ENCODE data around the gene SCARF1. TPM values are rescaled to one million over a fixed set of nuclear protein-coding genes. Genes with fewer than 3 reads are reported as not detected.

Gene SCARF1
- total RNA-seq, 3 donors from 2014 or later (not counting 1 experiment from before 2014, with no cell fraction given) = 0.59 to 3.1 (median 1.0) TPM

GRCh38 chr17:1644493-1645206 lies 882 bp downstream of the SCARF1 start:
- H3K4me3 Mint-ChIP-seq = peak overlapping the region; percentile 86
- intact Hi-C loops (cut with micrococcal nuclease) = no loop called here
- Histone ChIP-seq H3K36me3 (ENCODE audit: control insufficient read depth, insufficient read depth, low read length) (no peaks in the 10 kb centered on the region), H3K27ac (ENCODE audit: low read length) (peak overlapping the region; percentile 29), H3K27me3 (ENCODE audit: control insufficient read depth, insufficient read depth, low read length) (no peaks in the 10 kb centered on the region), H3K9me3 (ENCODE audit: control insufficient read depth, insufficient read depth, low read length) (no peaks in the 10 kb centered on the region), H3K4me3 (ENCODE audit: low read length) (no peak overlapping the region), H3K4me1 (ENCODE audit: control insufficient read depth, insufficient read depth, low read length) (peaks cover 41% of the 10 kb centered on the region)
- H3K9me3 Mint-ChIP-seq = no peaks in the 10 kb centered on the region
- TF ChIP-seq CTCF (IDR thresholded peaks at IDR 0.05) = no peak
- 31% methylated on average over 15 of the region's 15 CpGs for WGBS (ENCODE audit: insufficient coverage)
- no peaks in the 10 kb centered on the region for H3K36me3 Mint-ChIP-seq
- no peaks in the 10 kb centered on the region for H3K27me3 Mint-ChIP-seq (ENCODE audit: low read depth in 2 of 2)
- peaks cover 0 to 13% of the 10 kb centered on the region in 2 donors for H3K4me1 Mint-ChIP-seq
- DNase-seq (peak in 1 of 2 donors; percentile 56), ATAC-seq (peak in 1 of 3 donors; percentile 11)
- peak overlapping the region in 1 of 2 donors; percentile 82 for H3K27ac Mint-ChIP-seq

GRCh38 chr17:1643999-1644492 lies 1.5 kb downstream of the SCARF1 start:
- Mint-ChIP-seq H3K36me3 (no peaks in the 10 kb centered on the region), H3K27me3 (ENCODE audit: low read depth in 2 of 2) (no peaks in the 10 kb centered on the region), H3K4me1 (peaks cover 0 to 13% of the 10 kb centered on the region in 2 donors), H3K4me3 (peak overlapping the region; percentile 86), H3K9me3 (no peaks in the 10 kb centered on the region), H3K27ac (peak overlapping the region in 1 of 2 donors; percentile 82)
- Histone ChIP-seq H3K4me3 (ENCODE audit: low read length) (no peak overlapping the region), H3K27me3 (ENCODE audit: control insufficient read depth, insufficient read depth, low read length) (no peaks in the 10 kb centered on the region), H3K9me3 (ENCODE audit: control insufficient read depth, insufficient read depth, low read length) (no peaks in the 10 kb centered on the region), H3K36me3 (ENCODE audit: control insufficient read depth, insufficient read depth, low read length) (no peaks in the 10 kb centered on the region), H3K4me1 (ENCODE audit: control insufficient read depth, insufficient read depth, low read length) (peaks cover 39% of the 10 kb centered on the region), H3K27ac (ENCODE audit: low read length) (peak overlapping the region; percentile 29)
- WGBS (ENCODE audit: insufficient coverage) = 24% methylated on average over 13 of the region's 13 CpGs
- DNase-seq (no peak), ATAC-seq (no peak)
- intact Hi-C loops (cut with micrococcal nuclease) = no loop called here
- no peak for TF ChIP-seq CTCF (IDR thresholded peaks at IDR 0.05)

GRCh38 chr17:1643293-1643998 lies 2.1 kb downstream of the SCARF1 start:
- Histone ChIP-seq H3K4me3 (ENCODE audit: low read length) (no peak overlapping the region), H3K9me3 (ENCODE audit: control insufficient read depth, insufficient read depth, low read length) (no peaks in the 10 kb centered on the region), H3K36me3 (ENCODE audit: control insufficient read depth, insufficient read depth, low read length) (no peaks in the 10 kb centered on the region), H3K4me1 (ENCODE audit: control insufficient read depth, insufficient read depth, low read length) (peaks cover 37% of the 10 kb centered on the region), H3K27me3 (ENCODE audit: control insufficient read depth, insufficient read depth, low read length) (no peaks in the 10 kb centered on the region), H3K27ac (ENCODE audit: low read length) (no peak overlapping the region)
- Mint-ChIP-seq H3K9me3 (no peaks in the 10 kb centered on the region), H3K4me3 (peak overlapping the region; percentile 86), H3K36me3 (no peaks in the 10 kb centered on the region), H3K27me3 (ENCODE audit: low read depth in 2 of 2) (no peaks in the 10 kb centered on the region), H3K4me1 (peaks cover 0 to 11% of the 10 kb centered on the region in 2 donors), H3K27ac (no peak overlapping the region)
- under 1% methylated on average over 90 of the region's 90 CpGs for WGBS (ENCODE audit: insufficient coverage)
- ATAC-seq = peak; percentile 68 to 73 (median 69)
- intact Hi-C loops (cut with micrococcal nuclease) = no loop called here
- peak; percentile 55 to 86 for DNase-seq
- TF ChIP-seq CTCF (IDR thresholded peaks at IDR 0.05) = peak; percentile 23

All from natural killer cell (primary cell).